Keratinocyte (primary cell): ENCODE data around the gene WRAP73. TPM values are rescaled to one million over a fixed set of nuclear protein-coding genes. Genes with fewer than 3 reads are reported as not detected.
"Not testable (repeated sequence)": the region's sequence is repeated elsewhere in the genome, so short reads cannot be mapped to it uniquely, and the experiment has no call there.

ENCODE experiments used
- DNase-seq: peaks from one replicate; pipeline ENCODE4 v3.0.0-alpha.2; 2011; ENCODE audit warnings: low read depth, missing footprints, low spot score
- FAIRE-seq: peaks from 2 replicates; lab custom pipeline; 2011; peaks lifted over from hg19 to GRCh38; lab: Jason Lieb, UNC
- H2AFZ ChIP-seq: 2 replicates; pipeline ENCODE4 v1.6.0; 2012; ENCODE audit warnings: low read length, control low read depth, inconsistent platforms; ENCODE audit not compliant: control insufficient read depth
- H3K27ac ChIP-seq: 2 replicates; pipeline ENCODE4 v1.5.1; 2011; ENCODE audit warnings: low read length; ENCODE audit not compliant: control insufficient read depth, insufficient read depth
- H3K27me3 ChIP-seq: 3 replicates; pipeline ENCODE4 v1.6.0; 2011; ENCODE audit warnings: low read length; ENCODE audit not compliant: control insufficient read depth, insufficient read depth; ENCODE audit errors: extremely low read depth
- H3K36me3 ChIP-seq, 2 experiments: 2 replicates in 1 of 2; 3 replicates in 1 of 2; pipeline ENCODE4 v1.5.1; 2011; ENCODE audit warnings: low read length in 2 of 2, mild to moderate bottlenecking in 1 of 2; ENCODE audit not compliant: control insufficient read depth in 2 of 2, insufficient read depth in 2 of 2; ENCODE audit errors: extremely low read depth in 1 of 2
- H3K4me1 ChIP-seq: 3 replicates; pipeline ENCODE4 v1.5.1; 2011; ENCODE audit warnings: low read length; ENCODE audit not compliant: control insufficient read depth, insufficient read depth; ENCODE audit errors: extremely low read depth
- H3K4me2 ChIP-seq: 3 replicates; pipeline ENCODE4 v1.6.0; 2011; ENCODE audit warnings: low read depth, low read length; ENCODE audit not compliant: control insufficient read depth, insufficient read depth; ENCODE audit errors: extremely low read depth
- H3K4me3 ChIP-seq, 3 experiments: fragments of 200-600 bp in 1 of 3; sonication (generic) in 1 of 3; 2 replicates in 2 of 3; 3 replicates in 1 of 3; pipeline ENCODE4 v1.5.1; 2011 to 2016; ENCODE audit warnings: low read length in 3 of 3, mild to moderate bottlenecking in 3 of 3, control low read depth in 2 of 3, inconsistent platforms in 1 of 3, low read depth in 1 of 3, mixed read lengths in 1 of 3, mixed run types in 1 of 3, moderate library complexity in 1 of 3; ENCODE audit not compliant: control insufficient read depth in 2 of 3, insufficient read depth in 2 of 3; ENCODE audit errors: extremely low read depth in 1 of 3
- H3K79me2 ChIP-seq: 2 replicates; pipeline ENCODE4 v1.6.0; 2012; ENCODE audit warnings: low read length; ENCODE audit not compliant: control insufficient read depth, insufficient read depth
- H3K9ac ChIP-seq: 3 replicates; pipeline ENCODE4 v1.6.0; 2011; ENCODE audit warnings: low read length; ENCODE audit not compliant: control insufficient read depth, insufficient read depth; ENCODE audit errors: extremely low read depth
- H3K9me1 ChIP-seq: 3 replicates; pipeline ENCODE4 v1.6.0; 2011; ENCODE audit warnings: low read length; ENCODE audit not compliant: control insufficient read depth, insufficient read depth; ENCODE audit errors: extremely low read depth
- H3K9me3 ChIP-seq: 2 replicates; pipeline ENCODE4 v1.5.1; 2012; ENCODE audit warnings: low read depth, low read length; ENCODE audit not compliant: control insufficient read depth
- H4K20me1 ChIP-seq: 3 replicates; pipeline ENCODE4 v1.6.0; 2011; ENCODE audit warnings: low read length; ENCODE audit not compliant: control insufficient read depth, insufficient read depth; ENCODE audit errors: extremely low read depth
- CTCF ChIP-seq, 3 experiments: IDR thresholded peaks in 1 of 3; conservative IDR thresholded peaks in 1 of 3; optimal IDR thresholded peaks in 1 of 3; 2 replicates in 2 of 3; 3 replicates in 1 of 3; pipeline versions ENCODE3 to v1.5.1; 2011; ENCODE audit warnings: low read length in 3 of 3, mild to moderate bottlenecking in 3 of 3, moderate library complexity in 2 of 3, control low read depth in 1 of 3, inconsistent platforms in 1 of 3; ENCODE audit not compliant: insufficient read depth in 2 of 3; ENCODE audit errors: extremely low read depth in 1 of 3
- EZH2 ChIP-seq: IDR thresholded peaks from one replicate; pipeline ENCODE4 v1.6.1; 2012; ENCODE audit warnings: inconsistent platforms, mild to moderate bottlenecking, low read length, moderate library complexity
- dilution Hi-C: fragments of 300-500 bp; cut with MboI; formaldehyde crosslinking; loops from one replicate; pipeline ENCODE4 v1.7.0; 2020; ENCODE audit warnings: low sequenced_read_pairs; ENCODE audit not compliant: extremely low pct_ligation_motif_present
- polyA plus RNA-seq, 5 experiments: library from polyadenylated mRNA; depleted of rRNA in 3 of 5; stranded (reverse) in 3 of 5; stranded (forward) in 1 of 5; unstranded in 1 of 5; fragments of >200 nt; gene quantifications; 1 replicate in 1 of 5; 2 replicates in 3 of 5; 3 replicates in 1 of 5; pipeline versions ENCODE4 v1.2.1 to v1.2.3, GENCODE V29; 2011 to 2012; ENCODE audit warnings: missing spikeins in 2 of 5, low read depth in 1 of 5, low replicate concordance in 1 of 5

Gene WRAP73
- polyA plus RNA-seq, 1 donor (not counting 4 experiments of a cell fraction or from before 2014, with no cell fraction given) = 18.9 TPM

DNA sequence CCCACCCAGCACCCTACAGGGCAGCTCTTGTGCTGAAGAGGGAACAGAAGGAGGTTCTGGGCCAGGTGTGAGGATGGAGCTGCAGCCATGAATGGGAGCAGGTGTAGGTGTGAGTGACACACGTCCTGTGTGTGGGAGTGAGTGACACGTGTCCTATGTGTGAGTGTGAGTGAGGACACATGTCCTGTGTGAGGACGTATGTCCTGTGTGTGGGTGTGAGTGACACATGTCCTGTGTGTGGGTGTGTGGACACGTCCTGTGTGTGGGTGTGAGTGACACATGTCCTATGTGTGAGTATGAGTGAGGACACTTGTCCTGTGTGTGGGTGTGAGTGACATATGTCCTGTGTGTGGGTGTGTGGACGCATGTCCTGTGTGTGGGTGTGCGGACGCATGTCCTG lies 65.0 kb downstream of the WRAP73 start:
- H3K9ac ChIP-seq = no peak overlapping the region
- no peak overlapping the region for H3K27ac ChIP-seq
- H4K20me1 ChIP-seq = no peaks in the 10 kb centered on the region
- no peaks in the 10 kb centered on the region for H3K36me3 ChIP-seq
- H3K9me1 ChIP-seq = no peaks in the 10 kb centered on the region
- no peaks in the 10 kb centered on the region for H3K79me2 ChIP-seq
- no peak overlapping the region for H3K4me3 ChIP-seq
- no peak overlapping the region for H2AFZ ChIP-seq
- no peak overlapping the region for H3K4me2 ChIP-seq
- DNase-seq (no peak), FAIRE-seq (no peak)
- no peaks in the 10 kb centered on the region for H3K27me3 ChIP-seq
- H3K4me1 ChIP-seq = no peaks in the 10 kb centered on the region
- H3K9me3 ChIP-seq = peaks cover 6% of the 10 kb centered on the region
- dilution Hi-C loops = no loop called here
- no peak for TF ChIP-seq CTCF (optimal IDR thresholded peaks at IDR 0.05 in 1 of 3, IDR thresholded peaks at IDR 0.05 in 1 of 3, conservative IDR thresholded peaks at IDR 0.05 in 1 of 3; ENCODE audit: extremely low read depth in 1 of 3, insufficient read depth in 2 of 3, low read length in 3 of 3)
- no peak for TF ChIP-seq EZH2

GRCh38 chr1:3583751-3584150 lies 66.2 kb downstream of the WRAP73 start:
- H3K27me3 ChIP-seq, H3K9me1 ChIP-seq, H3K79me2 ChIP-seq, H4K20me1 ChIP-seq, H2AFZ ChIP-seq, H3K9ac ChIP-seq, DNase-seq, H3K4me2 ChIP-seq, H3K36me3 ChIP-seq, dilution Hi-C loops, H3K4me3 ChIP-seq, H3K4me1 ChIP-seq, FAIRE-seq, H3K9me3 ChIP-seq, H3K27ac ChIP-seq: not testable (repeated sequence)

GRCh38 chr1:3581296-3582036 lies 68.4 kb downstream of the WRAP73 start:
- Histone ChIP-seq H3K9me1 (no peaks in the 10 kb centered on the region), H3K79me2 (no peaks in the 10 kb centered on the region), H3K4me1 (no peaks in the 10 kb centered on the region), H2AFZ (no peak overlapping the region), H3K9ac (no peak overlapping the region), H3K4me3 (no peak overlapping the region), H3K27ac (no peak overlapping the region), H3K4me2 (no peak overlapping the region), H3K36me3 (no peaks in the 10 kb centered on the region), H4K20me1 (no peaks in the 10 kb centered on the region), H3K27me3 (no peaks in the 10 kb centered on the region), H3K9me3 (peaks cover 6% of the 10 kb centered on the region)
- TF ChIP-seq EZH2 (no peak), CTCF (optimal IDR thresholded peaks at IDR 0.05 in 1 of 3, IDR thresholded peaks at IDR 0.05 in 1 of 3, conservative IDR thresholded peaks at IDR 0.05 in 1 of 3; ENCODE audit: extremely low read depth in 1 of 3, insufficient read depth in 2 of 3, low read length in 3 of 3) (no peak)
- dilution Hi-C loops = no loop called here
- no peak for FAIRE-seq
- no peak for DNase-seq
